GM12878 (cell line): ENCODE measurements around the gene CRKL. TPM values are rescaled to one million over a fixed set of nuclear protein-coding genes. Genes with fewer than 3 reads are reported as not detected.
"Not testable (repeated sequence)": the region's sequence is repeated elsewhere in the genome, so short reads cannot be mapped to it uniquely, and the experiment has no call there.

Experiments
- ATAC-seq: fragments of 200-7000 bp; cut with Tn5 transposase; 3 replicates; pipeline ENCODE4 v1.9.1; 2020; ENCODE audit warnings: mild to moderate bottlenecking, moderate library complexity
- BruUV-seq: library from RNA; stranded (reverse); fragments of 400-500 nt; replicated peaks from 2 replicates; lab custom pipeline; 2021; lab: Mats Ljungman, UMichigan
- CTCF ChIA-PET: fragments of 300-600 bp; sonication (Branson Sonifier 250); formaldehyde crosslinking; extraction: SDS; loops from one replicate; lab custom pipeline; 2021; ENCODE audit warnings: inconsistent platforms; lab: Yijun Ruan, JAX
- POLR2A ChIA-PET: fragments of 350-600 bp; formaldehyde crosslinking; extraction: SDS; loops from one replicate; lab custom pipeline; 2021; ENCODE audit warnings: inconsistent platforms; lab: Charles Lee
- RAD21 ChIA-PET: fragments of 300-600 bp; sonication (Branson Sonifier 250); formaldehyde crosslinking; loops from one replicate; lab custom pipeline; 2023; ENCODE audit warnings: antibody characterized with exemption; ENCODE audit not compliant: unreplicated experiment; lab: Charles Lee
- SMC1A ChIA-PET: fragments of 300-600 bp; sonication (Branson Sonifier 250); formaldehyde crosslinking; loops from one replicate; lab custom pipeline; 2023; ENCODE audit not compliant: unreplicated experiment, uncharacterized antibody; lab: Charles Lee
- DNase-seq: peaks from one replicate; pipeline ENCODE4 v3.0.0-alpha.2; 2011; ENCODE audit warnings: low read depth, low spot score
- FAIRE-seq: peaks from 3 replicates; lab custom pipeline; 2011; peaks lifted over from hg19 to GRCh38; lab: Jason Lieb, UNC
- H2AFZ ChIP-seq: 2 replicates; pipeline ENCODE4 v1.6.0; 2011; ENCODE audit warnings: low read depth, low read length, control low read depth; ENCODE audit not compliant: control insufficient read depth
- H3K27ac ChIP-seq: 2 replicates; pipeline ENCODE4 v1.5.1; 2011; ENCODE audit warnings: control low read depth; ENCODE audit not compliant: control insufficient read depth, insufficient read depth
- H3K27me3 ChIP-seq, 2 experiments: replicated peaks in 1 of 2; 2 replicates each; pipeline versions ENCODE4 v1.6.0 to v1.6.1; 2011; ENCODE audit warnings: low read length in 1 of 2; ENCODE audit not compliant: control insufficient read depth in 2 of 2, insufficient read depth in 2 of 2
- H3K36me3 ChIP-seq, 2 experiments: 2 replicates each; pipeline ENCODE4 v1.5.1; 2011; ENCODE audit warnings: low read length in 1 of 2; ENCODE audit not compliant: control insufficient read depth in 2 of 2, insufficient read depth in 2 of 2
- H3K4me1 ChIP-seq: 2 replicates; pipeline ENCODE4 v1.6.1; 2011; ENCODE audit warnings: mild to moderate bottlenecking, low read length, moderate library complexity, mixed read lengths; ENCODE audit not compliant: control insufficient read depth, insufficient read depth
- H3K4me2 ChIP-seq: 2 replicates; pipeline ENCODE4 v1.6.0; 2011; ENCODE audit warnings: control low read depth; ENCODE audit not compliant: control insufficient read depth, insufficient read depth
- H3K4me3 ChIP-seq: fragments of 200-600 bp; sonication (generic); 2 replicates; pipeline ENCODE4 v1.5.1; 2016
- H3K79me2 ChIP-seq: 2 replicates; pipeline ENCODE4 v1.6.0; 2011; ENCODE audit warnings: low read length; ENCODE audit not compliant: control insufficient read depth, insufficient read depth
- H3K9ac ChIP-seq: 2 replicates; pipeline ENCODE4 v1.8.0; 2011; ENCODE audit warnings: low read length, control low read depth, mixed read lengths; ENCODE audit not compliant: control insufficient read depth, insufficient read depth
- H3K9me3 ChIP-seq: replicated peaks from 3 replicates; pipeline ENCODE4 v1.5.1; 2011; ENCODE audit warnings: mild to moderate bottlenecking, low read length; ENCODE audit not compliant: control insufficient read depth, insufficient read depth
- H4K20me1 ChIP-seq: 2 replicates; pipeline ENCODE4 v1.6.0; 2011; ENCODE audit not compliant: control insufficient read depth, insufficient read depth
- BHLHE40 ChIP-seq, 2 experiments: fragments of 450-650 bp in 1 of 2; IDR thresholded peaks; 2 replicates each; pipeline ENCODE4 v1.6.1; 2011 to 2017; ENCODE audit warnings: low read depth in 2 of 2, borderline replicate concordance in 1 of 2, improper control_type of control experiment in 1 of 2, low read length in 1 of 2, mild to moderate bottlenecking in 1 of 2
- CREM ChIP-seq: IDR thresholded peaks from 2 replicates; pipeline ENCODE4 v1.6.1; 2014; ENCODE audit warnings: antibody characterized with exemption, low read depth
- EGR1 ChIP-seq, 2 experiments: IDR thresholded peaks; 1 replicate in 1 of 2; 2 replicates in 1 of 2; pipeline ENCODE4 v1.6.1; 2011 to 2012; ENCODE audit warnings: low read depth in 2 of 2, low read length in 2 of 2, borderline replicate concordance in 1 of 2, mild to moderate bottlenecking in 1 of 2, moderate library complexity in 1 of 2
- HSF1 ChIP-seq: fragments of 150-350 bp; IDR thresholded peaks from 2 replicates; pipeline ENCODE4 v1.6.1; 2014; ENCODE audit warnings: mild to moderate bottlenecking, low read depth, low read length
- LARP7 ChIP-seq: fragments of 450-650 bp; IDR thresholded peaks from 2 replicates; pipeline ENCODE4 v1.6.1; 2017; ENCODE audit warnings: mild to moderate bottlenecking
- NBN ChIP-seq: fragments of 450-650 bp; IDR thresholded peaks from 2 replicates; pipeline ENCODE4 v1.6.1; 2016
- NR2F1 ChIP-seq: fragments of 450-650 bp; conservative IDR thresholded peaks from 2 replicates; pipeline ENCODE4 v1.6.1; 2017; ENCODE audit warnings: mild to moderate bottlenecking
- PAX5 ChIP-seq: IDR thresholded peaks from 2 replicates; pipeline ENCODE4 v1.6.1; 2011; ENCODE audit warnings: low read depth, low read length, borderline replicate concordance
- PRDM15 ChIP-seq: fragments of 450-650 bp; formaldehyde crosslinking; IDR thresholded peaks from 2 replicates; pipeline ENCODE4 v1.4.0; 2020; ENCODE audit warnings: mild to moderate bottlenecking, moderate library complexity
- RAD51 ChIP-seq: fragments of 450-650 bp; IDR thresholded peaks from 2 replicates; pipeline ENCODE4 v1.6.1; 2016; ENCODE audit warnings: moderate library complexity, mild to moderate bottlenecking, inconsistent platforms
- SMAD5 ChIP-seq: IDR thresholded peaks from 2 replicates; pipeline ENCODE4 v1.6.1; 2016; ENCODE audit warnings: antibody characterized with exemption, low read depth
- ZNF217 ChIP-seq: fragments of 450-650 bp; IDR thresholded peaks from 2 replicates; pipeline ENCODE4 v1.6.1; 2017; ENCODE audit warnings: antibody characterized with exemption, mild to moderate bottlenecking
- WGBS: methylation state at CpG from one replicate; pipeline ENCODE4 v1.1.6; 2016; ENCODE audit warnings: low lambda C conversion rate; ENCODE audit not compliant: insufficient replicate concordance, insufficient coverage; ENCODE audit errors: missing lambda C conversion rate; 5-methylcytosine and 5-hydroxymethylcytosine counted together
- in situ Hi-C: fragments of 300-500 bp; cut with MboI; formaldehyde crosslinking; loops from 9 replicates; pipeline ENCODE4 v1.14.3; 2018; ENCODE audit warnings: mixed read lengths
- intact Hi-C: fragments of 100-400 bp; cut with micrococcal nuclease; formaldehyde crosslinking; loops from one replicate; pipeline ENCODE4 v1.14.2; 2022; ENCODE audit not compliant: unreplicated experiment
- polyA plus RNA-seq, 11 experiments: library from polyadenylated mRNA; depleted of rRNA in 4 of 11; unstranded in 6 of 11; stranded (reverse) in 5 of 11; fragments of >200 nt; fragmentation: Nextera tagmentation in 4 of 11; fragmentation: Illumina TruSeq in 1 of 11; extraction: Ambion mirVana in 4 of 11; extraction: Trizol in 1 of 11; gene quantifications; 1 replicate in 1 of 11; 2 replicates in 10 of 11; pipeline versions ENCODE4 v1.2.1 to v1.2.3, GENCODE V29; 2011 to 2016; ENCODE audit warnings: inconsistent platforms in 2 of 11, missing spikeins in 2 of 11, low read depth in 1 of 11
- total RNA-seq, 4 experiments: library from RNA; depleted of rRNA in 3 of 4; stranded (reverse); fragments of >200 nt in 3 of 4; fragmentation: Illumina TruSeq in 1 of 4; extraction: Trizol in 1 of 4; gene quantifications; 2 replicates each; pipeline versions ENCODE4 v1.2.1 to v1.2.3, GENCODE V29; 2013 to 2021

The CRKL gene
- total and polyA plus RNA-seq, 10 of the 15 experiments (the other 5 are each of a cell fraction or from before 2014, with no cell fraction given) = 12.6 to 61.2 (median 32.7) TPM

GRCh38 chr22:20890975-20891374 is 26.2 kb upstream of the CRKL start (continued):
- TF ChIP-seq EGR1 (IDR thresholded peaks at IDR 0.05; ENCODE audit: borderline replicate concordance in 1 of 2, low read depth in 2 of 2, low read length in 2 of 2) (no peak), ZNF217 (no peak), NR2F1 (no peak), NBN (no peak), LARP7 (no peak), CREM (no peak), BHLHE40 (IDR thresholded peaks at IDR 0.05; ENCODE audit: borderline replicate concordance in 1 of 2, low read depth in 2 of 2, low read length in 1 of 2) (no peak), RAD51 (no peak), SMAD5 (no peak), HSF1 (no peak), PRDM15 (CRISPR knock-in tag) (no peak), PAX5 (no peak)

GRCh38 chr22:20897737-20898136 is 19.5 kb upstream of the CRKL start:
- H3K4me1 ChIP-seq, H3K9me3 ChIP-seq, POLR2A ChIA-PET, H3K4me3 ChIP-seq, H3K4me2 ChIP-seq, H3K79me2 ChIP-seq, ATAC-seq, H3K9ac ChIP-seq, in situ Hi-C loops, H4K20me1 ChIP-seq, H2AFZ ChIP-seq, BruUV-seq, H3K27me3 ChIP-seq, H3K27ac ChIP-seq, FAIRE-seq, SMC1A ChIA-PET, H3K36me3 ChIP-seq, DNase-seq, intact Hi-C loops: not testable (repeated sequence)
- ChIA-PET RAD21 (interaction anchor here (0.7 kb wide), 1 partner anchor 387 kb away, joined by 3 read pairs; no protein-coding TSS in a partner anchor), CTCF (interaction anchor here (0.6 kb wide), 1 partner anchor 386 kb away, joined by 3 read pairs; no protein-coding TSS in a partner anchor)
- WGBS = 43% methylated on average over 5 of the region's 7 CpGs
